Cardiac fibroblast (primary cell): ENCODE data around the gene NPEPL1.

Source experiments
- DNase-seq, 2 donors: peaks; one replicate each; pipeline versions ENCODE4 v3.0.0 to v3.0.0-alpha.2; 2010; ENCODE audit warnings: low read depth in 2 of 2
- H3K4me3 ChIP-seq, 2 donors: replicated peaks in 1 of 2; 1 replicate in 1 of 2; 2 replicates in 1 of 2; pipeline ENCODE4 v1.5.1; 2011; ENCODE audit warnings: low read depth in 2 of 2, low read length in 2 of 2, mild to moderate bottlenecking in 2 of 2, moderate library complexity in 1 of 2
- TF ChIP-seq, protein P1 (sequence below): IDR thresholded peaks from one replicate; pipeline ENCODE4 v1.5.1; 2011; ENCODE audit warnings: low read depth, mild to moderate bottlenecking, low read length, inconsistent platforms

NPEPL1 gene

DNA sequence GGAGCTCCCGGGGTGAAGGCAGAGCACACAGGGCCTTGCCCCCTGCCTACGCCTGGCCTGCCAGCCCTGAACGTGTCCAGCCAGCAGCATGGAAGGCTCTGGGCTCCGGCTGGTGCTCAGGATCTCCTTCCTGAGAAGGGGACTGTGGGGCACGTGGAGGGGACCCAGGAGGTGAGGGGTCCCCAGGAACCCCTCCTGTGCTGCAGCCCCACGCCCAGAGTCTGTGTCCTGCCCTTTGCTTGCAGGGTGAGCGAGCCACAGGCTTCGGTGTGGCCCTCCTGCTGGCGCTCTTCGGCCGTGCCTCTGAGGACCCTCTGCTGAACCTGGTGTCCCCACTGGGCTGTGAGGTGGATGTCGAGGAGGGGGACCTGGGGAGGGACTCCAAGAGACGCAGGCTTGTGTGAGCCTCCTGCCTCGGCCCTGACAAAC, 22.3 kb downstream of the NPEPL1 start:
- TF ChIP-seq, protein P1, sequence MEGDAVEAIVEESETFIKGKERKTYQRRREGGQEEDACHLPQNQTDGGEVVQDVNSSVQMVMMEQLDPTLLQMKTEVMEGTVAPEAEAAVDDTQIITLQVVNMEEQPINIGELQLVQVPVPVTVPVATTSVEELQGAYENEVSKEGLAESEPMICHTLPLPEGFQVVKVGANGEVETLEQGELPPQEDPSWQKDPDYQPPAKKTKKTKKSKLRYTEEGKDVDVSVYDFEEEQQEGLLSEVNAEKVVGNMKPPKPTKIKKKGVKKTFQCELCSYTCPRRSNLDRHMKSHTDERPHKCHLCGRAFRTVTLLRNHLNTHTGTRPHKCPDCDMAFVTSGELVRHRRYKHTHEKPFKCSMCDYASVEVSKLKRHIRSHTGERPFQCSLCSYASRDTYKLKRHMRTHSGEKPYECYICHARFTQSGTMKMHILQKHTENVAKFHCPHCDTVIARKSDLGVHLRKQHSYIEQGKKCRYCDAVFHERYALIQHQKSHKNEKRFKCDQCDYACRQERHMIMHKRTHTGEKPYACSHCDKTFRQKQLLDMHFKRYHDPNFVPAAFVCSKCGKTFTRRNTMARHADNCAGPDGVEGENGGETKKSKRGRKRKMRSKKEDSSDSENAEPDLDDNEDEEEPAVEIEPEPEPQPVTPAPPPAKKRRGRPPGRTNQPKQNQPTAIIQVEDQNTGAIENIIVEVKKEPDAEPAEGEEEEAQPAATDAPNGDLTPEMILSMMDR = no peak
- DNase-seq = no peak
- no peak overlapping the region for H3K4me3 ChIP-seq

DNA sequence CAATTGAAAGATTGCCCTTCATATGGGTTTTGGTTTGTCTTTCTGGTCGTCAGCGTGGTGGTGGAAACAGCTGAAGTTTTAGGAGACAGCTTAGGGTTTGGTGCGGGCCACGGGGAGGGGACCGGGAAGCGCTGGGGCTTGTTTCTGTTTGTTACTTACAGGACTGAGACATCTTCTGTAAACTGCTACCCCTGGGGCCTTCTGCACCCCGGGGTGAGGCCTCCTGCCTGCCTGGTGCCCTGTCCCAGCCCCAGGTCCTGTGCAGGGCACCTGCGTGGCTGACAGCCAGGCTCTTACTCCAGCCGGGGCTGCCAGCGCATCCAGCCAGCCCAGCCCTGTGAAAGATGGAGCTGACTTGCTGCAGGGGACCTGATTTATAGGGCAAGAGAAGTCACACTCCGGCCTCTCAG, 22.8 kb downstream of the NPEPL1 start:
- no peak overlapping the region for H3K4me3 ChIP-seq
- TF ChIP-seq, protein P1 = no peak
- no peak for DNase-seq

- TF ChIP-seq, protein P1 = no peak
- no peak for DNase-seq
- H3K4me3 ChIP-seq = no peak overlapping the region
Measured at GRCh38 chr20:58715801-58716475, 23.3 kb downstream of the NPEPL1 start.

DNA sequence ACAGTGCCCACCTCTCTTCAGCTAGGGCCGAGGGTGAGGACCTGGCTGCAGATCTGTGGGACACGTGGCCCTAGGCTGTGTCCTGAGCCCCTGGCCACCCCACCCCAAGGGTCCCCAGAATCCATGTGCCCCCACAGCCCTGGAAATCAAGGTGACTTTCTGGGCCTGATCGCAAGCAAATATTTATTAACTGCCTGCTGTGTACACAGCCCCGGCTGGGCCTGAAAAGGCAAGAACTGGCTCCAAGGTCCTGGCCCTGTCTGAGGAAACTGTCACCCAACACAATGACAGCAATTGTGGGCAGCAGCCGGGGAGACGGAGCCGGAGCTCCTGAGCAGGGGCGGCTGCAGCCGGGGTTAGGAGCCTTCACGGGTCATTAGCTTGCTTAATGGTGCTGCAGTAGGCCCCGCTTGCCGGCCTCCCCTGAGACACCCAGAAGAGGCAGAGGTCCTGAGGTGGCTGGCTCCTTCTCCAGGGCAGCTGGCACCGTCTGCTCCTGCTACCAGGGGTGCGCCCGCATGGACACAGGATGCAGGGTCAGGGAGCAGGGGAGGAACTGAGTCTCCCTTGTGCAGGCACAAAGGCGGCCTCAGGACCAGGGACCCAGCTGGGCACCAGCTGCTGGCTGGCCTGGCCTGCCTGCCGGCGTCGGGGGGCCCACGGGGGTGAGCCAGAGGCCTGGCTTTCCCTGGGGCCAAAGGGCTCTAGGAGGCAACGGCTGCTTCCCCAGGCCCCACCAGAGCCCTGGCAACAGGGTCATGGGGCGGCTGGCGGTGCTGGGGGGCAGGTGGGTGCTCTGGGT, 24.1 kb downstream of the NPEPL1 start:
- H3K4me3 ChIP-seq = no peak overlapping the region
- no peak for DNase-seq
- TF ChIP-seq, protein P1 = no peak

DNA sequence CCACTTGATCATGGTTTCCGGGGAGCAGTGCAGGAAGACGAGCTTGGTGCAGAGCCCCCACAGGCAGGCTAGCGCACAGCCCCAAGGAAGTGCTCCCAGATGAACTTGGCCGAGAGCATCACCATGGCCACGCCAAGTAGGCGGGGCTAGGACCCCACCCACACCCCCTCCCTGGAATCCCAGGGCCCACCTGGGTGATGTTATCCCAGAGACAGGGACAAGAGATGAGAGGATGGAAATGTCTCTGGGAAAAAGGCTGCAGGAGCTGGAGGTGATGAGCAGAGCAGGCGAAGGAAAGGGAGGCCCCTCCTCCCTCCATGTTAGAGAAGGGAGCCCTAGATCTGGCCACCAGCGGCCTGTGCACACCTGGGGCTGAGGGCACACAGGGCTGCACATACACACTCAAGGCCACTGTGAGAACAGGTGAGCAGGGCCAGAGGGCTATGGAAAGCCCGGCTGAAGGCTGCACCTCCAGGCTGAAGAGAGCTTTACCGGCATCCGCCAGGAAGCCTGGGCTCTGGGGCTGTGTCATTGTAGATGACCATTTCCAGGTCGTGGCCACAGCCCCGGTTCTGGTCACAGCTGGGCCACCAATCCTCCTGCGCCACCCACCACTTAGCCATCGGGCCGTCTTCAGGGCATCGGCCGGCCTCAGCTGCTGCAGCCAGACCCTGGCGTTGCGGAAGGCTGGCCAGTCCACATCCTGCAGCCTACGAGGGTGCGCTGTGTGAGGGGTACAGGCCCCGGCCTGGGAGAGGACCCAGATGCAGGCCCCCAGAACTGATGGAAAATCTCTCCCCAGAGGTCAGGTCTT, 24.9 kb downstream of the NPEPL1 start:
- H3K4me3 ChIP-seq = no peak overlapping the region
- TF ChIP-seq, protein P1 = no peak
- DNase-seq = no peak

DNA sequence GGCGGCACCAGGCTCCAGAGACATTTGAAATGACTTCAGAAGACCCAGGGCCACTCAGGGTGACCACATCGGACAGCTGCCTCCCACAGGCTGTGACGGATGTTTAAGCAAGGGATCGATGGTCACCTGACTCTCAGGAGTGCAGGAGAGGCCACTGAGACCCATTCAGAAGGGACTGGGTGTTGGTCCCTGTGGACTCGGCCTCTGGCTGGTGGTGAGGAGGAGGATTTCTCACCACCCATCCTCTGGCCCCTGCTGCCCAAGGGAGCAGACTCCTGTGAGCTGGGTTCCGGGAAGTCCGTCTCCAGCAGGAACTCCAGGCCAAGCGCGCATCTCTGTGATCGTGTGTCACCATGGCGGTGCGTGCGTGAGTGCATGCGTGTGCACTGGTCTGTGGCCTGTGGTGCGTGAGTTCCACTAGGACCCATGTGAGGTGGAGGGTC, 25.5 kb downstream of the NPEPL1 start:
- H3K4me3 ChIP-seq = no peak overlapping the region
- TF ChIP-seq, protein P1 = no peak
- no peak for DNase-seq
